HG02678 (cell line): ENCODE results near the gene PLOD2.

Source experiments
- ATAC-seq: cut with Tn5 transposase; IDR thresholded peaks from one replicate; pipeline ENCODE4 v1.9.1; 2021; ENCODE audit warnings: mild to moderate bottlenecking, moderate library complexity; ENCODE audit not compliant: unreplicated experiment

PLOD2 gene

DNA sequence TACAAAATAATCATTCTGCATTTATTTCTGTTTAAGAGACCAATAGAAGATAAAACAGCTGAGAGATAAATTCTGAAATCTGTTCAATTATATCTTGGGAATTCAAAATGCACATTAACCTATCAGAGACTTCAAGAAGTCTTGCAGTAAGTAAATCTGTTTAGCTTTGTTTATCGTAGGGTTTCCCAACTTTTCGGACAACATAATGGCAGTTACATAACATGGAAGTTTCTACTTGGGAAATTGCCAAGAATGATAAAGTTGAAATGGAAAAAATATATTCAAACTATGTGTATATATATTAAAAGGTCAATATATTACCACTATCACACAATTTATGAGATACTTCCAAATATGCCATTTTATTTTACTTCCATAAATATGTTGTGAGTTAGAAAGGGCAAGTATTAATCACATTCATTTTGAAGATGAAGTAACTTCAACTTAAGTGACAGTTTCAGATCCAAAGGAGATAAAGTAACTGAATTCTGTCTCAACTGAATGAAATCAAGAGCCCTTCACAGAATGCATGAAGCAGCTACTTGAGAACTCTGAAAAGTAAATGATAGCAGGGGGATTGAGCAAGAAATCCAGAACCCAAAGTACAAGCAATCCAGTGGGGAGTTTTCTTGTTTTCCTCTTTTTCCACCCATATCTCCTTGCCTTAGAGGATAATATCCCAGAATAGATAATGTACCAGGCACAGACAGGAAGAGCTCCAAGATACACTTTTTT lies 108.8 kb downstream of the PLOD2 start:
- ATAC-seq = no peak

DNA sequence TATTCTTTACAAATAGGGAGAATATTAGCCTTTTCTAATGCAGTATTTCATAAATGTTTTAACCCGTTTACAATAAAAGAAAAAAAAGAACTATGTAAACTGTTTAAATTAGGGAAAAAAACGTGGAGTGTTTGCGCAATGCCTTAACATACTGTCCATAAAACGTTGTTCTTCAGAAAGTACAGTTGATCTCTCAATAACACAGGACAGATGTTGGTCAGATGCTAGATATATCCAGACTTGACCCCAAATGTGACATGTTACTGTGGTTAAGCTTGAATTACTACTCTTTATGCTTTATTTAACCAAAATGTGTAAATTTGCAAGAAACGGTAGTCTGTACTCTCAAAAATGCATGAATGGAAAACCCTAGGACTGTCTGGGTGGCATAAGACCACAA lies 110.3 kb downstream of the PLOD2 start:
- ATAC-seq = no peak

DNA sequence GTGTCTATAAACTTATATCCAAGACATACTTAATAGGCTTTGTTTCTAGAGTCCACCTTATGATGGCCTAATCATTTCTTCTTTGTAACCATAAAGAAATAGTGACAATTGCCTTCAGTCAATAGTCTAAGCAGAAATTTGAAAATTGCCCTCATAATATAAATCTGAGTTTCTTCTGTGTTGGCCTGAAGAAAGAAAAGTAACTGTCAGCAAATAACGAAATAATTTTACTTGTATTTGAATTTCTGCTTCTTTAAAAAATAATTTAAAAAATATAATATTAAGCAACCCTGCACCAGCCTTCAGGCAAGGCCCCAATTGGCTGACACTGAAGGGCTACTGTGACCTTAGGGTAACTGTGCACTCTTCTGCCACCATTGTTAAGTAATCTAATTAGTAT lies 113.5 kb downstream of the PLOD2 start:
- ATAC-seq = no peak

GRCh38 chr3:146044046-146044445 lies 116.9 kb downstream of the PLOD2 start:
- ATAC-seq = no peak

- ATAC-seq = no peak
Observed at GRCh38 chr3:146040630-146041029, 120.4 kb downstream of the PLOD2 start.

- ATAC-seq = no peak
Observed at GRCh38 chr3:146037697-146038096, 123.3 kb downstream of the PLOD2 start.

GRCh38 chr3:146036281-146036680 lies 124.7 kb downstream of the PLOD2 start:
- ATAC-seq = no peak

- ATAC-seq = no peak
Observed at GRCh38 chr3:146035366-146035765, 125.6 kb downstream of the PLOD2 start.

DNA sequence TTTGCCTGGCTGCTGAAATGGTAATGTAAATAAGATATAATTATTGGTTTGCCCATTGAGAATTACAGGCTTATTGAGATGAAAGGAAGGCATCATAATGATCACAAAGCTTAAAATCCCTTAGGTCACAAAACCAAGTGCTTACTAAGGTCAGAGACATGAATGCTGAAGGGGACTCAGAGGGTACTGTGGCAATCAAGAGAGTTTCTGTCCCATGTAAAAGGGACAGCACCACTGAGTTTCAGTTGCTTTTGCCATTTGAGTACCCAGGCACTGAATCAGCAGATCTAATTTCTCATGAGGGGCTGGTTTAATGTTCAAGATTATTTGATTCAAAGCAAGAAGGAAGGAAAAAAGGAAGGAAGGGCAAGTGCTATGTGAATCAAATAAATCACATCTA lies 127.0 kb downstream of the PLOD2 start:
- no peak for ATAC-seq

- ATAC-seq = no peak
Observed at GRCh38 chr3:146026547-146026946, 134.4 kb downstream of the PLOD2 start.

DNA sequence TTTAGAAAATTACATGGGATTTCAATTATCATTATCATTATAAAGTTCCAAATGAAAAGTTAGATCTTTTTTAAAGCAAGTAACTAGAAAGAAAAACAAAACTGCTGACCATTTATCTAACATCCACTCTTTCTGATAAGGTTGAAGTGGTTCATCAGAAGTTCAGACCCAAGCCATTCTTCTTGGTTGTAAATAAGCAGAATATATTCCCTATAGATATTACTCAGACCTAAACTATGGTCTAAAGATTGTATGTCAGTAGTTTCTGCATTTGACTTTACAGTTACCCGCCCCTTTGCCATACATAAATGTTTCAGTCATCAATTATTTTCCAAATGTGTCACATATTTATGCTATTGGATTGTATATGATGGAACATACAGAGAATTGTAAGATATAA lies 136.7 kb downstream of the PLOD2 start:
- no peak for ATAC-seq

DNA sequence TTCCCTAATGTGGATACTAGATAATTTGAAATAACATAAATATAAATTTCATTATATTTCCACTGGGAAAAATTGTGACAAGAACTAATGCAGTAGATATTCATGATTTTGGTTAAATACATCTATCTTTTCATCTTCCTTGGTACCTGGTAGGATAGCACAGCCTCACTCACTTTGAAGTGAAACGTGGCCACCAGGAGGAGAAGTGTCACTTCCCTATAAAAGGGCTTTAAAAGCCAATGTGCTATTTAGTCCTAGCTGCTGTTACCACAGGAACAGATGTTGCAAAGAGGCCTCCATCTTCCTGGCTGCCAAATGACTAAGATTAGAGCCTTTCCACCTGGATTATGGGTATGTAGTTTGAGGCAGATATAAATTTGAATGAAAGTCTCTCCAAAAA lies 140.0 kb downstream of the PLOD2 start:
- ATAC-seq = no peak

- ATAC-seq = no peak
Observed at GRCh38 chr3:146019508-146019907, 141.5 kb downstream of the PLOD2 start.
